Keratinocyte (primary cell): ENCODE measurements around the gene VEZT.

ENCODE experiments used
- CTCF ChIP-seq, 3 experiments: IDR thresholded peaks in 1 of 3; conservative IDR thresholded peaks in 1 of 3; optimal IDR thresholded peaks in 1 of 3; 2 replicates in 2 of 3; 3 replicates in 1 of 3; pipeline versions ENCODE3 to v1.5.1; 2011; ENCODE audit warnings: low read length in 3 of 3, mild to moderate bottlenecking in 3 of 3, moderate library complexity in 2 of 3, control low read depth in 1 of 3, inconsistent platforms in 1 of 3; ENCODE audit not compliant: insufficient read depth in 2 of 3; ENCODE audit errors: extremely low read depth in 1 of 3
- EZH2 ChIP-seq: IDR thresholded peaks from one replicate; pipeline ENCODE4 v1.6.1; 2012; ENCODE audit warnings: inconsistent platforms, mild to moderate bottlenecking, low read length, moderate library complexity

DNA sequence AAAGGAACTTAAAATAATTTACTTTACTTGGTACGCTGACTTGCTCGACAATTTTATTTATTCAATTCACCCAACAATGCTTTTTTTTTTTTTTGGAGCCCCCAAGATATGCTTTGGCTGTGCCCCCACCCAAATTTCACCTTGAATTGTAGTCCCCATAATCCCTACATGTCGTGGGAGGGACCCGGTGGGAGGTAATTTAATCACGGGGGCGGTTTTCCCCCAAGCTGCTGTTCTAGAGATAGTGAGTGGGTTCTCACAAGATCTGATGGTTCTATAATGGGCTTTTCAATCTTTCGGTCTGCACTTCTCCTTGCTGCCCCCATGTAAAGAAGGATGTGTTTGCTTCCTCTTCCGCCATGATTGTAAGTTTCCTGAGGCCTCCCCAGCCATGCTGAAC is 10.7 kb upstream of the VEZT start:
- no peak for TF ChIP-seq EZH2
- TF ChIP-seq CTCF (optimal IDR thresholded peaks at IDR 0.05 in 1 of 3, IDR thresholded peaks at IDR 0.05 in 1 of 3, conservative IDR thresholded peaks at IDR 0.05 in 1 of 3; ENCODE audit: extremely low read depth in 1 of 3, insufficient read depth in 2 of 3, low read length in 3 of 3): no peak
